Kidney glomerular epithelial cell (primary cell): ENCODE results near the gene UGT1A3.

Source experiments
- DNase-seq: peaks from one replicate; lab custom pipeline; 2025; lab: John Stamatoyannopoulos, UW

Gene UGT1A3

GRCh38 chr2:233758141-233758540 is 29.3 kb downstream of the UGT1A3 start:
- DNase-seq, result no peak

- no peak for DNase-seq
Observed at GRCh38 chr2:233758849-233759248, 30.0 kb downstream of the UGT1A3 start.

DNA sequence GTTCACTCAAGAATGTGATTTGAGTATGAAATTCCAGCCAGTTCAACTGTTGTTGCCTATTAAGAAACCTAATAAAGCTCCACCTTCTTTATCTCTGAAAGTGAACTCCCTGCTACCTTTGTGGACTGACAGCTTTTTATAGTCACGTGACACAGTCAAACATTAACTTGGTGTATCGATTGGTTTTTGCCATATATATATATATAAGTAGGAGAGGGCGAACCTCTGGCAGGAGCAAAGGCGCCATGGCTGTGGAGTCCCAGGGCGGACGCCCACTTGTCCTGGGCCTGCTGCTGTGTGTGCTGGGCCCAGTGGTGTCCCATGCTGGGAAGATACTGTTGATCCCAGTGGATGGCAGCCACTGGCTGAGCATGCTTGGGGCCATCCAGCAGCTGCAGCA is 31.2 kb downstream of the UGT1A3 start, which contains the start of gene UGT1A1:
Gene UGT1A1, plus strand, starts transcription at position 228 of the 400 bp plus-strand sequence. Its CDS starts 18 bp downstream, at position 246.
- DNase-seq, result no peak

DNA sequence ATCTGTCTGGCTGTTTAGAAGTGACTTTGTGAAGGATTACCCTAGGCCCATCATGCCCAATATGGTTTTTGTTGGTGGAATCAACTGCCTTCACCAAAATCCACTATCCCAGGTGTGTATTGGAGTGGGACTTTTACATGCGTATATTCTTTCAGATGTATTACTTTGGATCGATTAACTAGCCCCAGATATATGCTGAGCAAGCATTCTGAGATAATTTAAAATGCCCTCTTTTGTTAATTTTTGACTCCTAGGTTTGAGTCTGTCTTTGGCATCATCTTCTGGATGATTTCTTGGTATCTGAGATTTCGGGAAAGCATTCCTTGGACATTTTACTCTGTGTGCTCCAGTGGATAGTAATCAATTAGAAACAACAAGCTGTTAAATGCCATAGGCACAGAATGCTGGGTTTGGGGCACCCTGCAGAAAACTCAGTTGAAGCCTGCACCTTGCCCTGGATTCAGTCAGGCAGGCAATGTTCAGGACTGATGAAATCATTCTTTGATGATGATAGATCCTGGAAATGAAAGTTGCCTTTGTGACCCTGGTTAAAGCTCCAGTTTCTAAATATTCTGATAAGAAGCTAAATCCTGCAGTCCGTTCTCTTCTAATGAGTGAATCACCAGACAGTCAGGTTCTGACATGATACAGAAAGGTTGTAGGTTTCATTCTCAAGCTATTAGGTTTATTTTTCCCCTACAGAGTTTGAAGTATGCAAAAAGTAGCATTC is 32.4 kb downstream of the UGT1A3 start:
- no peak for DNase-seq

GRCh38 chr2:233764264-233764663 is 35.4 kb downstream of the UGT1A3 start:
- DNase-seq, result peak; percentile 29

GRCh38 chr2:233764761-233765160 is 35.9 kb downstream of the UGT1A3 start:
- DNase-seq, result no peak

GRCh38 chr2:233766416-233766815 is 37.6 kb downstream of the UGT1A3 start:
- DNase-seq, result no peak

DNA sequence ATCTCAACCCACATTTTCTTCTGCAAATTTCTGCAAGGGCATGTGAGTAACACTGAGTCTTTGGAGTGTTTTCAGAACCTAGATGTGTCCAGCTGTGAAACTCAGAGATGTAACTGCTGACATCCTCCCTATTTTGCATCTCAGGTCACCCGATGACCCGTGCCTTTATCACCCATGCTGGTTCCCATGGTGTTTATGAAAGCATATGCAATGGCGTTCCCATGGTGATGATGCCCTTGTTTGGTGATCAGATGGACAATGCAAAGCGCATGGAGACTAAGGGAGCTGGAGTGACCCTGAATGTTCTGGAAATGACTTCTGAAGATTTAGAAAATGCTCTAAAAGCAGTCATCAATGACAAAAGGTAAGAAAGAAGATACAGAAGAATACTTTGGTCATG is 39.2 kb downstream of the UGT1A3 start:
- DNase-seq, result no peak

- DNase-seq, result no peak
Observed at GRCh38 chr2:233769260-233769659, 40.4 kb downstream of the UGT1A3 start.

DNA sequence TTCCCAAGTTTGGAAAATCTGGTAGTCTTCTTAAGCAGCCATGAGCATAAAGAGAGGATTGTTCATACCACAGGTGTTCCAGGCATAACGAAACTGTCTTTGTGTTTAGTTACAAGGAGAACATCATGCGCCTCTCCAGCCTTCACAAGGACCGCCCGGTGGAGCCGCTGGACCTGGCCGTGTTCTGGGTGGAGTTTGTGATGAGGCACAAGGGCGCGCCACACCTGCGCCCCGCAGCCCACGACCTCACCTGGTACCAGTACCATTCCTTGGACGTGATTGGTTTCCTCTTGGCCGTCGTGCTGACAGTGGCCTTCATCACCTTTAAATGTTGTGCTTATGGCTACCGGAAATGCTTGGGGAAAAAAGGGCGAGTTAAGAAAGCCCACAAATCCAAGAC is 43.3 kb downstream of the UGT1A3 start:
- no peak for DNase-seq

- no peak for DNase-seq
Observed at GRCh38 chr2:233772583-233772982, 43.7 kb downstream of the UGT1A3 start.

- no peak for DNase-seq
Observed at GRCh38 chr2:233773854-233774253, 45.0 kb downstream of the UGT1A3 start.

DNA sequence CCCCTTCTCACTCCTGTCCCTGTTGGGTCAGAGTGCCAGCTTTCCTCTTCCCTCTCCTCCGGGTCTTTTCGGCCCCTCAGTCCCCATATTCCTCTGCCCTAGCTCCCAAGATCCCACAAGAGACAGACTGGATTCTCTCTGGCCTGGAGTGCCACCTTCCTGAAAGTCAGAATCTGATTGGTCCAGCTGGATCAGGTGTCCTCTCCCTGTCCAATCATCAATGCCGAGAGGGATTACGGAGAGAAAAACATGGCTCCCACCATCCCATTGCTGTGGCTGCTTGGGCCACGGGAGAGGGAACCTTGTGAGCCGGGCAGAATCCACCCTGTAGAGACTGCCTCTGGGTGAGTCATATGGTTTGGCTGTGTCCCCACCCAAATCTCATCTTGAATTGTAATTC is 46.6 kb downstream of the UGT1A3 start:
- DNase-seq, result no peak

GRCh38 chr2:233778030-233778429 is 49.2 kb downstream of the UGT1A3 start, which contains the start of gene MROH2A:
Gene MROH2A, plus strand, starts transcription at chr2:233778330. Its CDS starts 1,029 bp downstream, at chr2:233779359.
- DNase-seq, result no peak

GRCh38 chr2:233779722-233780121 is 50.9 kb downstream of the UGT1A3 start:
- no peak for DNase-seq

DNA sequence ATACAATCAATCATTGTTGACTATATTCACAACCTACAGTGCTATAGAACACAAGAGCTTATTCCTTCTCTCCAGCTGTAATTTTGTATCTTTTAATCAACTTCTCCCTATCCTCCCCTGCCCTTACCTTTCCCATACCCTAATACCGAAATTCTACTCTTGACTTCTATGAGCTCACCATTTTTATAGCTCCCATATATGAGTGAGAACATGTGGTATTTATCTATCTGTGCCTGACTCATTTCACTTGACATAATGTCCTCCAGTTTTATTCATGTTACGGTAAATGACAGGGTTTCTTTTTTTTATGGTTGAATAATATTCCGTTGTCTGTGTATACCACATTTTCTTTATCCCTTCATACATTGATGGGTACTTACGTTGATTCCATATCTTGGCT is 51.9 kb downstream of the UGT1A3 start:
- DNase-seq, result no peak

GRCh38 chr2:233789554-233789953 is 60.7 kb downstream of the UGT1A3 start:
- no peak for DNase-seq

- DNase-seq, result no peak
Observed at GRCh38 chr2:233791151-233791882, 62.5 kb downstream of the UGT1A3 start.

- DNase-seq, result no peak
Observed at GRCh38 chr2:233791883-233792329, 63.1 kb downstream of the UGT1A3 start.

GRCh38 chr2:233792720-233793119 is 63.9 kb downstream of the UGT1A3 start:
- DNase-seq, result no peak

- no peak for DNase-seq
Observed at GRCh38 chr2:233793465-233794127, 64.8 kb downstream of the UGT1A3 start.

- no peak for DNase-seq
Observed at GRCh38 chr2:233794128-233794658, 65.4 kb downstream of the UGT1A3 start.
